IMR-90 (cell line): ENCODE results near the gene SYNPO2. TPM values are rescaled to one million over a fixed set of nuclear protein-coding genes. Genes with fewer than 3 reads are reported as not detected.
"Not testable (repeated sequence)": the region's sequence is repeated elsewhere in the genome, so short reads cannot be mapped to it uniquely, and the experiment has no call there.

Experiments
- ATAC-seq: fragments of 200-7000 bp; cut with Tn5 transposase; 2 replicates; pipeline ENCODE4 v1.9.1; 2020; ENCODE audit warnings: low read depth, mild to moderate bottlenecking, moderate library complexity
- BruUV-seq: library from RNA; stranded (reverse); fragments of 400-500 nt; replicated peaks from 2 replicates; lab custom pipeline; 2021; lab: Mats Ljungman, UMichigan
- CTCF ChIA-PET: fragments of 300-600 bp; formaldehyde crosslinking; extraction: SDS; loops from one replicate; lab custom pipeline; 2021; ENCODE audit warnings: antibody characterized with exemption; lab: Yijun Ruan, JAX
- POLR2A ChIA-PET: fragments of 300-600 bp; sonication (Branson Sonifier 250); formaldehyde crosslinking; loops from one replicate; lab custom pipeline; 2022; ENCODE audit warnings: antibody characterized with exemption; ENCODE audit not compliant: unreplicated experiment; lab: Charles Lee
- DNase-seq: peaks from one replicate; pipeline ENCODE4 v3.0.0; 2013
- H2AFZ ChIP-seq: replicated peaks from 2 replicates; pipeline ENCODE3; 2013; ENCODE audit warnings: low read length, mild to moderate bottlenecking; ENCODE audit not compliant: poor library complexity
- H2AK5ac ChIP-seq: 2 replicates; pipeline ENCODE4 v1.6.1; 2013; ENCODE audit warnings: low read depth, low read length, inconsistent platforms
- H2AK9ac ChIP-seq: replicated peaks from 2 replicates; pipeline ENCODE3; 2013; ENCODE audit warnings: mild to moderate bottlenecking, low read depth, low read length, moderate library complexity; ENCODE audit not compliant: poor library complexity
- H2BK120ac ChIP-seq: 2 replicates; pipeline ENCODE4 v1.6.1; 2013; ENCODE audit warnings: low read depth, low read length, inconsistent platforms
- H2BK15ac ChIP-seq: 3 replicates; pipeline ENCODE4 v1.6.1; 2013; ENCODE audit warnings: low read depth, low read length, inconsistent platforms
- H2BK20ac ChIP-seq: 2 replicates; pipeline ENCODE4 v1.6.1; 2013; ENCODE audit warnings: low read depth, mild to moderate bottlenecking, inconsistent platforms, low read length, moderate library complexity
- H2BK5ac ChIP-seq: 2 replicates; pipeline ENCODE4 v1.6.1; 2013; ENCODE audit warnings: mild to moderate bottlenecking, low read depth, low read length, inconsistent platforms; ENCODE audit not compliant: poor library complexity, severe bottlenecking
- H3K14ac ChIP-seq: replicated peaks from 2 replicates; pipeline ENCODE4 v1.6.1; 2013; ENCODE audit warnings: low read depth, low read length, inconsistent platforms
- H3K18ac ChIP-seq: 2 replicates; pipeline ENCODE4 v1.6.1; 2013; ENCODE audit warnings: low read depth, low read length, control low read depth
- H3K23ac ChIP-seq: 2 replicates; pipeline ENCODE4 v1.6.1; 2013; ENCODE audit warnings: low read depth, low read length, inconsistent platforms
- H3K27ac ChIP-seq: 2 replicates; pipeline ENCODE4 v1.5.1; 2013; ENCODE audit warnings: mild to moderate bottlenecking, control low read depth, low read length; ENCODE audit not compliant: insufficient read depth
- H3K27me3 ChIP-seq: 2 replicates; pipeline ENCODE4 v1.6.1; 2013; ENCODE audit warnings: low read length; ENCODE audit not compliant: control insufficient read depth, insufficient read depth
- H3K36me3 ChIP-seq: 2 replicates; pipeline ENCODE4 v1.6.1; 2013; ENCODE audit warnings: low read length, mixed read lengths; ENCODE audit not compliant: control insufficient read depth, insufficient read depth
- H3K4ac ChIP-seq: 2 replicates; pipeline ENCODE4 v1.6.1; 2013; ENCODE audit warnings: low read depth, low read length, inconsistent platforms
- H3K4me1 ChIP-seq: 2 replicates; pipeline ENCODE4 v1.6.1; 2013; ENCODE audit warnings: low read length, mixed read lengths; ENCODE audit not compliant: control insufficient read depth, insufficient read depth
- H3K4me2 ChIP-seq: 2 replicates; pipeline ENCODE4 v1.6.1; 2013; ENCODE audit warnings: low read depth, mild to moderate bottlenecking, control low read depth, low read length, moderate library complexity
- H3K4me3 ChIP-seq: 2 replicates; pipeline ENCODE4 v1.5.1; 2013; ENCODE audit warnings: low read depth, mild to moderate bottlenecking, control low read depth, low read length, moderate library complexity; ENCODE audit not compliant: insufficient read depth
- H3K56ac ChIP-seq: 2 replicates; pipeline ENCODE4 v1.6.1; 2013; ENCODE audit warnings: low read length, inconsistent platforms; ENCODE audit not compliant: insufficient read depth; ENCODE audit errors: extremely low read depth
- H3K79me1 ChIP-seq, 2 experiments: 2 replicates each; pipeline ENCODE4 v1.6.1; 2013; ENCODE audit warnings: low read length in 2 of 2, inconsistent platforms in 1 of 2, low read depth in 1 of 2
- H3K9ac ChIP-seq: 2 replicates; pipeline ENCODE4 v1.6.1; 2013; ENCODE audit warnings: low read depth, low read length, control low read depth
- H3K9me1 ChIP-seq: 2 replicates; pipeline ENCODE4 v1.6.1; 2013; ENCODE audit warnings: low read length, inconsistent platforms; ENCODE audit not compliant: insufficient read depth
- H3K9me3 ChIP-seq: 2 replicates; pipeline ENCODE4 v1.6.1; 2013; ENCODE audit warnings: low read length; ENCODE audit not compliant: control insufficient read depth, insufficient read depth
- H4K20me1 ChIP-seq: 2 replicates; pipeline ENCODE4 v1.6.1; 2013; ENCODE audit warnings: low read length, inconsistent platforms; ENCODE audit not compliant: insufficient read depth
- H4K5ac ChIP-seq: 2 replicates; pipeline ENCODE4 v1.6.1; 2013; ENCODE audit warnings: mild to moderate bottlenecking, low read depth, low read length, control low read depth
- H4K8ac ChIP-seq, 2 experiments: 2 replicates each; pipeline ENCODE4 v1.6.1; 2013; ENCODE audit warnings: low read depth in 2 of 2, low read length in 2 of 2, control low read depth in 1 of 2, inconsistent platforms in 1 of 2
- H4K91ac ChIP-seq: 2 replicates; pipeline ENCODE4 v1.6.1; 2013; ENCODE audit warnings: low read depth, low read length, inconsistent platforms; ENCODE audit not compliant: insufficient read depth
- BHLHE40 ChIP-seq: fragments of 150-350 bp; IDR thresholded peaks from 2 replicates; pipeline ENCODE4 v1.6.1; 2016; ENCODE audit warnings: mild to moderate bottlenecking, low read depth, low read length
- CEBPB ChIP-seq: IDR thresholded peaks from 2 replicates; pipeline ENCODE4 v1.6.1; 2012; ENCODE audit warnings: low read depth, low read length, improper control_type of control experiment
- WGBS, 2 experiments: methylation state at CpG; one replicate each; pipeline versions ENCODE4 v1.1.5 to v1.1.7; 2013; ENCODE audit warnings: missing lambda C conversion rate in 2 of 2; ENCODE audit not compliant: insufficient read length in 1 of 2; ENCODE audit errors: extremely low coverage in 2 of 2; 5-methylcytosine and 5-hydroxymethylcytosine counted together
- dilution Hi-C: fragments of 300-500 bp; cut with HindIII; formaldehyde crosslinking; loops from one replicate; pipeline ENCODE4 v1.14.3; 2018; ENCODE audit warnings: low sequenced_read_pairs; ENCODE audit not compliant: unreplicated experiment
- in situ Hi-C: fragments of 300-500 bp; cut with MboI; formaldehyde crosslinking; loops from 3 replicates; pipeline ENCODE4 v1.14.3; 2019; ENCODE audit warnings: low sequenced_read_pairs, inconsistent platforms, mixed read lengths
- intact Hi-C: fragments of 100-400 bp; cut with micrococcal nuclease; formaldehyde crosslinking; loops from 2 replicates; pipeline ENCODE4 v1.10.0; 2022
- polyA plus RNA-seq, 3 experiments: library from polyadenylated mRNA; depleted of rRNA; stranded (reverse); fragments of >200 nt; gene quantifications; 2 replicates each; pipeline ENCODE4 v1.2.3, GENCODE V29; 2012; ENCODE audit warnings: low replicate concordance in 1 of 3
- total RNA-seq: library from RNA; depleted of rRNA; stranded (reverse); fragments of >200 nt; gene quantifications from 2 replicates; pipeline ENCODE4 v1.2.3, GENCODE V29; 2012

Gene SYNPO2
- total and polyA plus RNA-seq, 2 of the 4 experiments (the other 2 are of a cell fraction): 0.99 to 1.8 TPM

DNA sequence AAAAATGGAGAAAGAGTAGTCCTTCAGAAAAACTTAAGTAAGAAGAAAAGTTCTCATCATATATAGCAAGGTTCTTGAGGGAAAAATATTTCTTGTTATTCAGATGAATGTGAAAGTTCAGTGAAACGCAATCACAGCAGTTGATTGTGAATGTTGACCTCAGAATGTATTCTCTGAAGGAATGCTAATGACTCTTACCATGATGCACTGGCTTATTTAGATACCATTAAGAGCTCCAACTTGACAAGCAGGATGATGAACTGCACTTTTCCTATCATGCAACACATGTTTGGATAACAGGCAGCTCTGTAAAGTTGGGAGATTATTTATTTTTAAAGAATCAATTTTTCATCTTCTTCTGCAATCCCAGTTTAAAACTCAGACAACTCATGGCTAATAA, 131.5 kb downstream of the SYNPO2 start:
- in situ Hi-C loops: no loop called here
- TF ChIP-seq BHLHE40 (no peak), CEBPB (peak; percentile 25; the same call in 1 of the 2 replicates)
- no peak overlapping the region for H3K23ac ChIP-seq
- no peak overlapping the region for H3K4me3 ChIP-seq
- peak overlapping the region; percentile 75; the same call in 1 of the 2 replicates for H3K27ac ChIP-seq
- no peaks in the 10 kb centered on the region for H3K36me3 ChIP-seq
- peak overlapping the region; percentile 81; the same call in 1 of the 2 replicates for H4K5ac ChIP-seq
- peak overlapping the region; percentile 67 for H3K4ac ChIP-seq
- dilution Hi-C loops: no loop called here
- DNase-seq (peak; percentile 80), ATAC-seq (peak; percentile 33)
- no peaks in the 10 kb centered on the region for H4K20me1 ChIP-seq
- H3K9ac ChIP-seq: no peak overlapping the region
- H3K9me1 ChIP-seq: no peaks in the 10 kb centered on the region; the same call in 1 of the 2 replicates
- H3K27me3 ChIP-seq: no peaks in the 10 kb centered on the region
- no peak overlapping the region for H4K8ac ChIP-seq
- no peak overlapping the region for H2AK9ac ChIP-seq
- WGBS, 2 experiments: no CpG with 5 or more reads among the region's 1 CpG
- H2BK120ac ChIP-seq: peak overlapping the region; percentile 56; the same call in 1 of the 2 replicates
- CTCF ChIA-PET: no interaction called here
- no peak overlapping the region for H3K56ac ChIP-seq
- H3K79me1 ChIP-seq: no peaks in the 10 kb centered on the region
- H3K9me3 ChIP-seq: no peaks in the 10 kb centered on the region
- POLR2A ChIA-PET: interaction anchor here (1.0 kb wide), 1 partner anchor 83 kb away, joined by 3 read pairs; no protein-coding TSS in a partner anchor
- no peak overlapping the region for H2AK5ac ChIP-seq
- peak overlapping the region; percentile 100 for H3K18ac ChIP-seq
- H3K4me2 ChIP-seq: peak overlapping the region; percentile 29; the same call in 1 of the 2 replicates
- peak overlapping the region; percentile 88 for H2BK5ac ChIP-seq
- peak overlapping the region; percentile 29; the same call in 1 of the 2 replicates for H4K91ac ChIP-seq
- H3K14ac ChIP-seq: 0 out of 2 replicates have a peak overlapping the region, but pooled peaks have one; percentile 57
- H2AFZ ChIP-seq: no peak overlapping the region
- peaks cover 12% of the 10 kb centered on the region for H3K4me1 ChIP-seq
- H2BK15ac ChIP-seq: peak overlapping the region; percentile 0; the same call in 1 of the 3 replicates
- BruUV-seq: no TSS peak
- intact Hi-C loops: no loop called here
- peak overlapping the region; percentile 90; the same call in 1 of the 2 replicates for H2BK20ac ChIP-seq

GRCh38 chr4:119022520-119022919, 133.9 kb downstream of the SYNPO2 start:
- H3K9me3 ChIP-seq, H3K14ac ChIP-seq, in situ Hi-C loops, H2BK5ac ChIP-seq, H2BK20ac ChIP-seq, H3K36me3 ChIP-seq, H3K4me2 ChIP-seq, CTCF ChIA-PET, intact Hi-C loops, H3K9me1 ChIP-seq, H4K5ac ChIP-seq, dilution Hi-C loops, H3K4me3 ChIP-seq, H2BK120ac ChIP-seq, DNase-seq, H3K18ac ChIP-seq, H3K79me1 ChIP-seq, H3K9ac ChIP-seq, POLR2A ChIA-PET, H4K20me1 ChIP-seq, H3K27me3 ChIP-seq, H2AK9ac ChIP-seq, H2AFZ ChIP-seq, H2AK5ac ChIP-seq, H3K27ac ChIP-seq, H2BK15ac ChIP-seq, H3K23ac ChIP-seq, H3K4ac ChIP-seq, H3K56ac ChIP-seq, BruUV-seq, ATAC-seq, H4K8ac ChIP-seq: not testable (repeated sequence)
- no CpG with 5 or more reads among the region's 4 CpGs for WGBS, 2 experiments
- H3K4me1 ChIP-seq: peaks cover 14% of the 10 kb centered on the region
- H4K91ac ChIP-seq: peak overlapping the region; percentile 40; the same call in 1 of the 2 replicates
